ENCODE results near the gene TRAPPC1.

TRAPPC1 gene

DNA sequence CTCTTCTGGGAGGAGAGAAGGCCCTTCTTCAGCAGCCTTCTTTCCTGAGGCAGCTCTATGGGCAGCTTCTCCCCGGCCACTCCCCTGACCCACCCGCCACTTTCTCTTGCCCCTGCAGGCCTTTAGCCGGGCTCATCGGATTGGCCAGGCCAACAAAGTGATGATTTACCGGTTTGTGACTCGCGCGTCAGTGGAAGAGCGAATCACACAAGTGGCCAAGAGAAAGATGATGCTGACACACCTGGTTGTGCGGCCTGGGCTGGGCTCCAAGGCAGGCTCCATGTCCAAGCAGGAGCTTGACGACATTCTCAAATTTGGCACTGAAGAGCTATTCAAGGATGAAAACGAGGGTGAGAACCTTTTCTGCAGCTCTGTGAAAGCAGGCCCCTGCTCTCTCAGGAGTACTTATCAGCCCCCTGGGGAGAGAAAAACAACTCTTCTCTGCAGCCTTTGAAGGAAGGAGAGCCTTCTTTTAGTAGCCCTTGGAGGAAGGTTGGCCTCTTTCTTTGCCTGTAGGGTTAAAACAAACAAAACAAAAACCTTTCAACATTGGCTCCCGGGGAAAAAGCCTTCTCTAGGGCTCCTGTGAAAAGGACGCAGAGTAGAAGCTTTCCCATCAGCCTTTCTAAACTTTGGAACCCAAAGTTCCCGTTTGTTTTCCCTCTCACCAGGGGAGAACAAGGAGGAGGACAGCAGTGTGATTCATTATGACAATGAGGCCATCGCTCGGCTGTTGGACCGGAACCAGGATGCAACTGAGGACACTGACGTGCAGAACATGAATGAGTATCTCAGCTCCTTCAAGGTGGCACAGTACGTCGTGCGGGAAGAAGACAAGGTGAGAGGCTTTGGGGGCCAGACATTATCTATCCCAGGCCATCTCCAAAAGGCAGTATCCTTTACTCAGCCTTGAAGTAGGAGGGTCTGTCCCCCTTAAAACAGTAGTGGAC lies 28.3 kb downstream of the TRAPPC1 start:
- no peak for DNase-seq (ENCODE audit: low read depth in 2 of 2)

DNA sequence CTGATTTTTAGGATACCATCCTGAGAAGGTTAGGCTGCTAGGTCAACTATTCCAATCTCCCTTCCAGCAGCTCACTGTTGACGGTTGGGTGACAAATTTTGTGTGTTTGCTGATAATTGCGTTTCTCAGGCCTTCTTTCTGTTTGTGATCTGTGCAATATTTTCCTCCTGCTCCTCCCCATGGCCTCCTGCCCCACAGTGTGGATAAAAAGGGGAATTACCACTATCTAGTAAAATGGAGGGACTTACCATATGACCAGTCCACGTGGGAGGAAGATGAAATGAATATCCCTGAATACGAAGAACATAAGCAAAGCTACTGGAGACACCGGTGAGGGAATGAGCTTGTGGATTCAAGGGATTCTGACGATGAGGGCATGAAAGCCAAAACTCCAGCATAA lies 34.0 kb downstream of the TRAPPC1 start:
- DNase-seq (ENCODE audit: low read depth in 2 of 2), result no peak

DNA sequence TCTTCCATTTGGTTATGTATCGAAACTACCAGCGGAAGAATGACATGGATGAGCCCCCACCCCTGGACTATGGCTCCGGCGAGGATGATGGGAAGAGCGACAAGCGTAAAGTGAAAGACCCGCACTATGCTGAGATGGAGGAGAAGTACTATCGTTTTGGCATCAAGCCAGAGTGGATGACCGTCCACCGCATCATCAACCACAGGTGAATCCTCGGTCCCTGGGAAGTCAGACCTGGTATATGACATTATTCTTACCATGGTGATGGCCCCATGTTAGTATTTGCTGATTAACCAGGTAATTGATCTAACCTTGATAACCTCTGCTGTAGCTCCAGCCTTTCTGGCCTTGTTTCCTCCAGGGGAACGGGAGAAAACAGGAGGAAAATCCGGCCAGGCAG lies 34.7 kb downstream of the TRAPPC1 start:
- no peak for DNase-seq (ENCODE audit: low read depth in 2 of 2)

DNA sequence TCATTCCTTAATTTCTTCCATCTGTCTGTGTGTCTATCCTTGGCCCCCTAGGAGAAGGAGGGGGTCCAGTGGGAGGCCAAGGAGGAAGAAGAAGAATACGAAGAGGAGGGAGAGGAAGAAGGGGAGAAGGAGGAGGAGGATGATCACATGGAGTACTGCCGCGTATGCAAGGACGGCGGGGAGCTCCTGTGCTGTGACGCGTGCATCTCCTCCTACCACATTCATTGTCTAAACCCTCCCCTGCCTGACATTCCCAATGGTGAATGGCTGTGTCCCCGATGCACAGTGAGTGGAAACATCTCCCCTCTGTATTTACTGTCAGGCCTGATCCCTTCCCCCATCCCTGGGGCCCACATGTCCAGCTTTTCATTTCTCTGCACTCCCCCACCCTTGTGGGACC lies 36.9 kb downstream of the TRAPPC1 start:
- no peak for DNase-seq (ENCODE audit: low read depth in 2 of 2)

DNA sequence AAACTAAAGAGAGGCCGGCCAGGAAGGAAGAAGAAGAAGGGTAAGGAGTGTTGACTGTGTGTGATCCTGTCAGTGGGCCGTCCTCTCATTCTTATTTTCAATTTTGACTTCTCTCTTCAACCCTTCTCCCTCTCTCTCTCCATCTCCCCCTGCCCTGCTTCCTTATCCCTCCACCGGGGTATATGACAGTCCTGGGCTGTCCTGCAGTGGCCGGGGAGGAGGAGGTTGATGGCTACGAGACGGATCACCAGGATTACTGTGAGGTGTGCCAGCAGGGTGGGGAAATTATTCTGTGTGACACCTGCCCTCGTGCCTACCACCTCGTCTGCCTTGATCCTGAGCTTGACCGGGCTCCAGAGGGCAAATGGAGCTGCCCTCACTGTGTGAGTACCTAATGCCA lies 37.5 kb downstream of the TRAPPC1 start:
- no peak for DNase-seq (ENCODE audit: low read depth in 2 of 2)

DNA sequence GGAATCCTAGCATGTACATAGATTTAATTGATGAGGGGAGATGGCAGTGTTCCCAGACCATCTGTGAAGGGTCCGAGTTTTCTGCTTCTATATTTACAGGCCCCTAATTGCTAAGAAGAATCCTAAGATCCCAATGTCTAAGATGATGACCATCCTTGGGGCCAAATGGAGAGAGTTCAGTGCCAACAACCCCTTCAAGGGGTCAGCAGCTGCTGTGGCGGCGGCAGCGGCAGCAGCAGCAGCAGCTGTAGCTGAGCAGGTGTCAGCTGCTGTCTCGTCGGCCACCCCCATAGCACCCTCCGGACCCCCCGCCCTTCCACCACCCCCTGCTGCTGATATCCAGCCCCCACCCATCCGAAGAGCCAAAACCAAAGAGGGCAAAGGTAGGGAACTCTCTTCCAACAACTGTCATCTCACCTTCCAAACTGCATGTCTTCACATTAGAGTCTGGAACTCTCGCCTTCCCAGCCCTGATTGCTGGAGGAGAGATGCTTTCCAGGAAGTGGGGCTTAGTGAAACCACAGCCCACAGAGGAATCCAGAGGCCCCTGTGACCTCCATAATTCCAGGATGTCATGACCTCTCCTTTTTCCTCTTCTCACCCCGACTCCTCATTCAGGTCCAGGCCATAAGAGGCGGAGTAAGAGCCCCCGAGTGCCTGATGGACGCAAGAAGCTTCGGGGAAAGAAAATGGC lies 38.4 kb downstream of the TRAPPC1 start:
- DNase-seq (ENCODE audit: low read depth in 2 of 2), result no peak

DNA sequence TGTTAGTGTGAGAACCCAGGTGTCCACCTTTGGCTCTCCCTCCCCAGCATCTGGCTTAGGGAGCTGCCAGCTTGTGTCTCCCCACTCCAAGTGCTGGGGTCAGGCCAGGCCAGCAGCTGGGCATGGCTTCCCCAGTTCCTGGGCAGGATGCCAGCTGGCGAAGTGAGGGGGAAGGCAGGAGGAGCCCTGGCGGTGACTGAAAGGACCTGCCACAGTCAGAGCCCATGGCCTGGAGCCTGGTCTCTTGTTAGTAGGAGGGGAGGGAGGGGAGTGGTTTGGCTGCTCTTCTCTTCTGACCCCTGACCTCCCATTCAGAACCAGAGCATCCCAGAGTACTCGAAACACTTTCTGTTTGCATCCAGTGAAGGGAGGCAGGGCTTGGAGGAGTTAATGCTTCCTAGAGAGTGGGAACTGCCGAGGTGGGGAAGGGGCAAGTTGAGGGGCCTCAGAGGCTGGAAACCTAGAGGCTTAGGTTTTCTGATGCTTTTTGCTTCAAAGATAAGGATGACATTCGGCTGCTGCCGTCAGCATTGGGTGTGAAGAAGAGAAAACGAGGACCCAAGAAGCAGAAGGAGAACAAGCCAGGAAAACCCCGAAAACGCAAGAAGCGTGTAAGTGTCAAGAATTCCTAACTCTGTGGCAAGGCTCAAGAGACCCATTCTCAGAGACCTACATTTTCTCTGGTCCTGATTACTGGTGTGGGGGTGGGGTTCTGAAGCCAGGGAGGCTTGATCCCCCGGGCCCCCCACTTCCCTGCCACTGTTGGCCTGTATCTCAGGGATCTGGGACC lies 42.4 kb downstream of the TRAPPC1 start:
- DNase-seq (ENCODE audit: low read depth in 2 of 2), result peak; percentile 48 to 61

DNA sequence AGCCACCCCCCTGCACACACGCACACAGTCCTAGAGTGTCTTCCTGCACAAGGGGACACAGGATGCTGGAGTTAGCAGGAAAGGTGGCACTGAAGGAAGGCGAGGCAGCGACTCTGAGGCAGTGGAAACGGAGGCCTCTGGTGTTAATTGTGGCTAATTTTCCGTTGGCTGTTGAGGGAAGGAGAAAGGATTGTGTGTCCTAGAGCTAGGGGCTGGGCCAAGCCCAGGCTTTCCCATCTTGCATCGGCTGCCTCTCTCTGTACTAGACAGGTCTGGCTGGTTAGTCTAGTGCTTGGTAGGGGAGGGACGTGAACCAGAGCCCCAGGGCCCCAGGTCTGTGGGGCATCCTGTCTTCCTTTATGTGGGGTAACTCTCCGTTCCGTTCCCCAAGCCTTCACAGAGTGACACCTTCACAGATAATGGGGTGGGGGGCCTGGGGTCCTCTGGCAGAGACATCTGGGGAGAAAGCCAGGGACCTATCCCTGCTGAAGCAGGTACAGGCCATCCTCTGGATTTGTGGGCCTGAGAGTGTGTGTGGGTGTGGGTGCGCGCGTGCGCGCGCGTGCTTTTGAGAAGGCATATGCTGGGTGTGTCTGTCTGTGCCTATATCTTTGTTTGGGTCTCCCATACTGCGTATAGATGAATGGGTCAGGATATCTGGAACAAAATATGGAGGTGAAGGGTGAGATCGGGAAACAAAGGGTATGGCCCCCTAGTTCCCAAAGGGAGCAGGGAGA lies 43.4 kb downstream of the TRAPPC1 start, which contains the start of gene CHD3:
Gene CHD3 (plus strand): TSS at position 606 of the 737 bp plus-strand sequence. CDS start 212 bp downstream, outside the sequence.
- no peak for DNase-seq (ENCODE audit: low read depth in 2 of 2)

DNA sequence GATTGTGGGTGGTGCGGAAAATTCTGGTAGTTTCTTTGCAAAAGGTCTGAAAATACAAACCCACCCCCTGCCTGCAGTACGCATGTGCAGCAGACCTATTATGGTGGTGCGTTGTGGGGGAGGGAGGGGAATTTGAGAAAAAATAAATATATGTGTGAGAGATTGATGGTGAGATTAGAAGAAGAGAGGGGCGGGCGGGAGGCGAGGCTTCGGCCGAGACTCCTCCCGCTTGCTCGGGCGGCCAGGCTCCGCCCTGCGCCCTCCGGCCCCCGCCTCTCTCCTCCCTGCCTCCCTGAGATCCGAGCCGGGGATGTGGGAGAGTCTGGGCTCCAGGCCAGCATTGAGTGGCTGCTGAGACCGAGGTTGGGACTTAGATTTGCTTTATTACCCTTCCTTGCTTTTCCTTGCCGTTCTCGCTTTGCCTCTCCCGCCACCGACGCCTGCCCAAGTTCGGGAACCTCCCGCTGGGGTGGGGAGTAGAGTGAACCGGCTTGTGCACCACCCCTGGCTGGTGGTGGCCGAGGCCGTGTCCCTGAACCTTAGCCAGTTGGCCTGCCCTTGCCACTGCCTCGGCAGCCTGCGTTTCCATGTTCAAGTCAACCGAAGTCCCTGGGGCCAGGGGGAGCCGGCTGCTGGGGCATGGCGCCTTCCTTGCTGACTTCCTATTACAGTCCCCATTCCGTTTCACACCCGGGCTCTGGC lies 44.1 kb downstream of the TRAPPC1 start:
- peak in 1 of 2 experiments; percentile 99 for DNase-seq (ENCODE audit: low read depth in 2 of 2)

DNA sequence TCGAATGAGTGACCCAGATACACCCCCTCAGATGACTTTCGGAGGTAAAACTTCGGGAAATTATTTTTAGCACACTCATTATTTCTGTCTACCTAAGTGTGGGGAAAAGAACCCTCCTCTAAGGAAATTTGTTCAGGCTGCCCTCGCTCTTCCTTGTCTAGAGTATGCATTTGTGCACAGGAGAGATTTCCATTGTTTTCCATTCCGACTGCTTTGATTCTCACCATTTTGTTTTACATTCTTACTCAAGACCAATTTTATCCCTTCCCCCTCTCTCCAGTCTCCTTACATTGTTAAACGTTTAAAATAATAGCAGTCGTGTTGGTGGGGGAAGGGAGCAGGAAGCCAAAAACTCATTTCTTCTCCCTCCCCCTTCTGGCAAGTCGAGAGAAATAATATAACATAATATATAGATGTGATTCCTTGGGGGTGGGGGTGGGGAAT lies 44.7 kb downstream of the TRAPPC1 start:
- peak in 1 of 2 experiments; percentile 99 for DNase-seq (ENCODE audit: low read depth in 2 of 2)

DNA sequence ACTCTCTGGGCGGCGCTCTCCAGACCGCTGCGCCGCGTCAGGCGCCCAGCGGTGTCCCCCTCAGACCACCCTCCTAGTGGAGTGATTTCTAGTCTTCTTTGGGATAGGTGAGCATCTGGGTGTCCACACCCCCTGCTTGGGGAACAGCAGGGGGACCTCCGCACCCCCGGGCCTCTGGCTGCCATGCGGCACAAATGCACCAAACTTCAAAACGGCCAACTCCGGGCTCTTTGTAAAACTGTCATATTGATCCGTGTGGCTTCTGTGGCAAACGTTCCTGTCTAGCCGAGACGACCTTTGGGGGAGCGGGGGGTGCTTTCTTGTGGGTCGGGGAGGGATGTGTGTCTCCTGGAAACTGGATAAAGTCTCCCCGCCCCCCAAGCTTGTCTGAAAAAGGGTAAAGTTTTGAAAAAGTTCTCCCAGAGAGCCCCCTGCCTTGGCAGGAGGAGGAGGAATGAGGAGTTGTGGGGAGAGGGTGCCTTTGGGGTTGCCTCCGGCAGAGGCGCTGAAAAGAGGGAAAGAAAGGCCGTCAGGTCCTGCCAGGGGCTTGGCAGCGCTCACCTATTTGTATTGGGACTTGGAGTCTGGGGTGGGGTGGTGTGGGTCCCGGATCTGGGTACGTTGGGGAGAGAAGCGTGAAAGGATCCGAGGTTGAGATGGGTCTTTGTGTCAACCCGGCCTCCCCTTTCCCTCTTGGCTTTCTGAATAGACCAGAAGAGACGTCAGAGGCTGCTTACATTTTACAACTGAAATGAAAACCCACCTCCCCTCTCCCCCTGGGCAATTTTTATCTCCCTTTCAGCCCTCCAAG lies 45.3 kb downstream of the TRAPPC1 start:
- DNase-seq (ENCODE audit: low read depth in 2 of 2), result no peak

DNA sequence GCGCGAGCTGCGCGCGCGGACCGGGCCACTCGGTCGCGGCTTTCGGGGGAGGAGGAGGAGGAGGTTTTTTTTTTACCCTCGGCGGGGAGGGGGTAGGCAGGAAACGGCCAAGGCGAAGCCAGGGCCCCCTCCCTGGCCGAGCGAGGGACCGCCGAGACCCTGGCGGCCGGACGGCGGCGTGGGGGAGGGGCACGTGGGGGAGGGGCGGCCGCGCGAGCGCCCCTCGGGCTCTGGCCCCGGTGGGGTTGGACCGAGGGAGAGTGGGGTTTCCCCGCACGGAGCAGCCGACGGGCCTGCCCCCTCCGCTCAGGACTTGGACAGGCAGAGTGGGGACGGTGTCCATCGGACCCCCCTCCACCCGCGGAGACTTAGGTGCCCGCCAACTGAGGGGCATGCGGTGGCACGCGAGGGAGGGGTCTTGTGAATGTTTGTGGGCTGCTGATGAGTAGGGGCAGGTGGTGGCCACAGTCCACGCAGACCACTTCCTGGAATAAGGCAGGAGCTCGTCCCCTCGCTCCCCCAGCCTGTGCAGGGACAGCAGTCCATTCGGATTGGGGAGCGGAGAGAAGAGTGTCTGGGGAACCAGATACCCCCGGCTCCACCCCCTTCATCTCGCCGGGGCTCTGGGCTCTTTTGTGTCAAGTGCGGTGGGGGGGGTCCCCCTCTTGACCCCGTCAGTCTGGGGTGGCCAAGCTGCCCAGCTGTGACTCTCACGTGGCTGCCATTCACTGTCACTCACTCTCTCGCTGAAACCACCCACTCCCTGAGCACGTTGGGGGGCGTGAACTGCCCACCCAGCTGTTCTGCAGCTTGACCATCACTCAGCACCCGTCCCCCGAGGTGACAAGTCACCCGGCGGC lies 46.1 kb downstream of the TRAPPC1 start:
- DNase-seq (ENCODE audit: low read depth in 2 of 2), result no peak

DNA sequence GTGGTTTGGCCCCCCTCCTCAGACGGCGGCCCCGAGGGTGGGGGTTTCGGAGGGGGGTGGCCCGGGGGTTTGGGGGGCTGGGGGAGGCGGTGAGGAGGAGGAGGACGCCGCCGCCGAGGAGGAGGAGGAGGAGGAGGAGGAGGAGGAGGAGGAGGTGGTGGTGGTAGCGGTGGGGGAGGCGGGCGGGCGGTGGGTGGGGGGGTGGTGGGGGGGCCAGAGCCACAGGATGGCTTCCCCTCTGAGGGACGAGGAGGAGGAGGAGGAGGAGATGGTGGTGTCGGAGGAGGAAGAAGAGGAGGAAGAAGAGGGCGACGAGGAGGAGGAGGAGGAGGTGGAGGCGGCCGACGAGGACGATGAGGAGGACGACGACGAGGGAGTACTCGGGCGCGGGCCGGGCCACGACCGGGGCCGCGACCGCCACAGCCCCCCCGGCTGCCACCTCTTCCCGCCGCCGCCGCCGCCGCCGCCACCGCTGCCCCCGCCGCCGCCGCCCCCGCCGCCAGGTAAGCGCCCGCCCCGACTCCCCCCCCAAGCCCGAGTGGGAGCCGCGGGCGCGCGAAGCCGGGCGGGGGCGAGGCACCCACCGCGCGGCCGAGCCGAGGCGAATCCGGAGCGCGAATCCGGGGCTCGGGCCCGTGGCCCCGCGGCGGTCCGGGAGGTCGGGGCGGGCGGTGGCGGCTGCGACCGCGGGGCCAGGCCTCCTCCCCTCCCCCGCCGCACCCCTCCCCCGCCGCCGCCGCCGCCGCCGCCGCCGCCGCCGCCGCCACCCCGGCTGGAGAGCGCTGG lies 47.0 kb downstream of the TRAPPC1 start:
- DNase-seq (ENCODE audit: low read depth in 2 of 2), result no peak

DNA sequence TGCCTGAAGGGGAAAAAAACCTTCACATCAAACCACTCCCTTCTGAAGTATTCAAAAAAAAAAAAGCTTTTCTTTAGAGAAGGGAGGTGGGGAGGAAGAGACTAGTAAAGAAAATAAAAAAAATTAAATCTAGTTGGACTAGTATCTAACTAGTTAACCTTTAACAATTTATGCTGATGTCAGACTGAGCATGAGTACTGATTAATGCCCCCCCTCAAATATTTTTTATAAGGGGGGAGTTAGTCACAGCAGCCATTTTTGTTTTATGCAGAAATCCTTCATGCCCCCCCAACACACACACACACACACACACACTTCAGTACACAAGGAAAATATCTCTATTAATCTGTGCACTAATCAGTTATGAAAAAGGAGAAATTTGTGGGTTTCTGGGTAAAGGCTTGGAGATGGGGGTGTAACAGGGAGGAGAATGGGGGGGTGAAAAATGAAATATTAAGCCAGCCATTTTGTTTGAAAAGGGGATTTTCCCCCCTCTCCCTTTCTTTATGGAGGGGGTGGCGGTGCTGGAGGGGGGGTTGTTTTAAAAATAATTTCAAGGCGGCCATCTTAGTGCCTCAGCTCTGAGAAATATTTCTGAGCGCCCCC lies 47.9 kb downstream of the TRAPPC1 start:
- DNase-seq (ENCODE audit: low read depth in 2 of 2), result peak in 1 of 2 experiments; percentile 33

DNA sequence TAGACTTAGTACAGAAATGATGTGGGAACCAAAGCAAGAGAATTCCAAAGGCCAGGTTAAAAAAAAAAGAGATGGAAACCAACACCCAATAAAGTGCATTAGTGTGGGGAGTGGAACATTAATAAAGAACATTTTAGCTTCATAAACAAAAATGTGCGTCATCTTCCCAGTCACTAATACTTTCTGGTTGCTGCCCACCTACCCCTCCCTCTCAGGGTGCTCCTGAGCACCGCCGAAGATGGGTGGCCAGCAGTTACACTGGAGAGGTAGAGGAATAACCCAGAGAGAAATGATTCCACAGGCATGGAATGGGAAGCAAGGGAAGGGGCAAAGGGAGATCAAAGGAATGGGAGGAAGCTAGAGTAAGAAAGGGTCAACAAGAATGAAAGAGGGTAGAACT lies 49.1 kb downstream of the TRAPPC1 start:
- DNase-seq (ENCODE audit: low read depth in 2 of 2), result no peak

DNA sequence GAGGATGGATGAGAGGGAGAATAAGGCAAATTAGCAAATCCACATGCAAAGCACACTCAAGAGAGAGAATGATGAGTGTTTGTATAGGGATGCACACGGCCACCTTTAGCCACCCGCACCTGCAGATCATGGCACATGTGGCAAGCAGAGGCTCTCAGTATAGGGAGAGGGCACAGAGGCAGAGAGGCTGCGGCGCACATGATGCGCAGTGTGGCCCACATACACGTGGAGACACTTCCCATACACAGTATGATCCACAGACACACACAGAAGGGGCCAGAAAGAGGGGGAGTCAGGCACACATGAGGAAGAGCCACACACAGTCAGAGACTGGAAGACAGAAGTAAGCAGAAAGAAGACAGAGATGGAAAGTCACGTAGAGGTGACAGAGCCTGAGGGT lies 49.7 kb downstream of the TRAPPC1 start:
- no peak for DNase-seq (ENCODE audit: low read depth in 2 of 2)

DNA sequence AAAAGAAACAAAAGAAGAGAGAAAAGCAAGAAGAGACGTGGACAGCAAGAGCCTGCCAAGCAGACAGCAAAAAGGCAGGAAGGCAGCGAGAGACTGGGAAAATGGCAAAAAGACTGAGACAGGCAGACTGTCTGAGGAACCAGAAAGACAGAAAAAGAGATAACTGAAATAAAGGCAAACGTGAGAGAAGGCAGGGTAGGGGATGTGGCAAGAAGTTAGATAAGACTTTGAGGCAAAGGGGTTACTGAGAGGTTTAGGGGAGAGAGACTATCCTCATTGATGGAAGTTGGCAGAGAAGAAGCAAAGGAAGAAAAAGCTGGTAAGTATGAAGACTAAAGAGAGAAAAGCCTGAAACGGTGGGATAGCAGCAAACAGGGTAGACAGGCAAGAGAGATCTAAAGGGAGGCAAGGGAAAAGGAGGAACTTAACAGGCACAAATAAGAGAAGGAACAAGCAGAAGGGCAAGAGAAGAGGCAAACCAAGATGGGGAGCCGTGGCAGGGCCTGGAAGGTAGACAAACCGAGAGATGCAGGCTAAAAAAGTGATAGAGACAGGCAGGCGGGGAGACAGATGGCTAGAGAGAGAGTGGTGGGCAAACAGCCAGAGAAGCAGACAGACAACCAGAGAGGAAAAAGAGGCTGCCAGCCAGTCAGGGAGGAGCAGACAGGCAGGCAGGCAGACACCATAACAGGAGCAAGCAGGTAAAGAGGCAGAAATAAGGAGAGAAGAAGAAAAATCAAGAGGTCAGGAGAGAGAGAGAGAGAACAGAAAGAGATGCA lies 50.3 kb downstream of the TRAPPC1 start:
- DNase-seq (ENCODE audit: low read depth in 2 of 2), result no peak
